Right lobe of liver (tissue), 4 donors: ENCODE measurements around the gene MICU1.

Source experiments
- POLR2A ChIP-seq: fragments of 450-650 bp; IDR thresholded peaks from one replicate; pipeline ENCODE4 v1.6.1; 2017; ENCODE audit warnings: antibody characterized with exemption, mild to moderate bottlenecking
- TF ChIP-seq, protein P1 (sequence below), 4 donors: fragments of 200-600 bp in 3 of 4; fragments of 450-650 bp in 1 of 4; IDR thresholded peaks; one replicate each; pipeline versions ENCODE4 v1.5.1 to v1.8.0; 2016 to 2022; ENCODE audit warnings: antibody characterized with exemption in 4 of 4, mild to moderate bottlenecking in 2 of 4
- donor health status: DM: no; HTN: no; CAD: no.
- donor health status: DM: no; HTN: no; CAD: no.
- donor health status: DM: no; HTN: yes; CAD: no.

DNA sequence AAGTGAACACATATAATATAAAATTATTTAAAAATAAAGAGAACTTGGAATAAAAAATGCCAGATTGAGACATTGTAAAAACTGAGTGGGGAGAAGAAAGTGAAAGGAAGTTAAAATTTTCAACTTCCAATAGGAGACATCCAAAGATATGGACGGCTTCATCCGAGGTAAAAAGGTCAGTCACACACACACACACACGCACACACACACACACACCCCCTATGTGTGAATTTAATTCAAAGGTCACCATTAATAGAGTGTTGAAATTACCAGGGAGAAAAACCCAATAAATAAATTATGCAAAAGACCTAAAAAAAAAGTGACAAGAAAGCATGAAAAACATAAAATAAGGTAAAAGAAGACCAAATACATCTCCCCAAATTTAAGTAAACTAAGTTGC is 140.2 kb downstream of the MICU1 start:
- TF ChIP-seq, protein P1, sequence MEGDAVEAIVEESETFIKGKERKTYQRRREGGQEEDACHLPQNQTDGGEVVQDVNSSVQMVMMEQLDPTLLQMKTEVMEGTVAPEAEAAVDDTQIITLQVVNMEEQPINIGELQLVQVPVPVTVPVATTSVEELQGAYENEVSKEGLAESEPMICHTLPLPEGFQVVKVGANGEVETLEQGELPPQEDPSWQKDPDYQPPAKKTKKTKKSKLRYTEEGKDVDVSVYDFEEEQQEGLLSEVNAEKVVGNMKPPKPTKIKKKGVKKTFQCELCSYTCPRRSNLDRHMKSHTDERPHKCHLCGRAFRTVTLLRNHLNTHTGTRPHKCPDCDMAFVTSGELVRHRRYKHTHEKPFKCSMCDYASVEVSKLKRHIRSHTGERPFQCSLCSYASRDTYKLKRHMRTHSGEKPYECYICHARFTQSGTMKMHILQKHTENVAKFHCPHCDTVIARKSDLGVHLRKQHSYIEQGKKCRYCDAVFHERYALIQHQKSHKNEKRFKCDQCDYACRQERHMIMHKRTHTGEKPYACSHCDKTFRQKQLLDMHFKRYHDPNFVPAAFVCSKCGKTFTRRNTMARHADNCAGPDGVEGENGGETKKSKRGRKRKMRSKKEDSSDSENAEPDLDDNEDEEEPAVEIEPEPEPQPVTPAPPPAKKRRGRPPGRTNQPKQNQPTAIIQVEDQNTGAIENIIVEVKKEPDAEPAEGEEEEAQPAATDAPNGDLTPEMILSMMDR (IDR thresholded peaks at IDR 0.05): no peak
- no peak for TF ChIP-seq POLR2A
